MM.1S (cell line): ENCODE results near the gene ANKMY1.

Experiments used
- DNase-seq: peaks from one replicate; pipeline ENCODE4 v3.0.0-alpha.2; 2015
- H2AFZ ChIP-seq: fragments of 300-600 bp; sonication (generic); 2 replicates; pipeline ENCODE4 v1.6.0; 2016; ENCODE audit warnings: antibody characterized with exemption, low read length
- H3F3A ChIP-seq: fragments of 300-600 bp; sonication (generic); 2 replicates; pipeline ENCODE4 v1.6.1; 2016; ENCODE audit warnings: mild to moderate bottlenecking, antibody characterized with exemption, low read length, moderate library complexity, mixed read lengths; ENCODE audit not compliant: insufficient read depth
- H3K27ac ChIP-seq: fragments of 300-600 bp; sonication (generic); 2 replicates; pipeline ENCODE4 v1.5.1; 2016; ENCODE audit warnings: mild to moderate bottlenecking, low read length
- H3K27me3 ChIP-seq: fragments of 300-600 bp; sonication (generic); replicated peaks from 2 replicates; pipeline ENCODE4 v1.6.0; 2016; ENCODE audit warnings: low read length; ENCODE audit not compliant: insufficient read depth
- H3K36me3 ChIP-seq: fragments of 300-600 bp; sonication (generic); replicated peaks from 2 replicates; pipeline ENCODE4 v1.6.1; 2016; ENCODE audit warnings: mild to moderate bottlenecking, low read length, mixed read lengths; ENCODE audit not compliant: insufficient read depth
- H3K4me1 ChIP-seq: fragments of 300-600 bp; sonication (generic); 2 replicates; pipeline ENCODE4 v1.6.1; 2016; ENCODE audit warnings: low read length, mixed read lengths
- H3K4me2 ChIP-seq: fragments of 300-600 bp; sonication (generic); 2 replicates; pipeline ENCODE4 v1.6.0; 2016; ENCODE audit warnings: low read depth, low read length
- H3K4me3 ChIP-seq: fragments of 300-600 bp; sonication (generic); 2 replicates; pipeline ENCODE4 v1.5.1; 2016; ENCODE audit warnings: low read length, mixed read lengths
- H3K79me2 ChIP-seq: fragments of 300-600 bp; sonication (generic); 2 replicates; pipeline ENCODE4 v1.6.1; 2016; ENCODE audit warnings: mixed run types, low read length, mixed read lengths
- H3K9ac ChIP-seq: fragments of 300-600 bp; sonication (generic); 2 replicates; pipeline ENCODE4 v1.6.1; 2016; ENCODE audit warnings: low read length, mixed read lengths
- H3K9me2 ChIP-seq: fragments of 300-600 bp; sonication (generic); replicated peaks from 2 replicates; pipeline ENCODE4 v1.6.1; 2016; ENCODE audit warnings: mild to moderate bottlenecking, low read length, mixed read lengths; ENCODE audit not compliant: insufficient read depth
- H3K9me3 ChIP-seq: fragments of 300-600 bp; sonication (generic); replicated peaks from 2 replicates; pipeline ENCODE4 v1.6.1; 2016; ENCODE audit warnings: mild to moderate bottlenecking, low read length, mixed read lengths; ENCODE audit not compliant: insufficient read depth
- H4K20me1 ChIP-seq: fragments of 300-600 bp; sonication (generic); 2 replicates; pipeline ENCODE4 v1.6.1; 2016; ENCODE audit warnings: mild to moderate bottlenecking, low read length, moderate library complexity, mixed read lengths; ENCODE audit not compliant: insufficient read depth
- EZH2 ChIP-seq: fragments of 300-600 bp; sonication (generic); optimal IDR thresholded peaks from 2 replicates; pipeline ENCODE3; 2017; ENCODE audit warnings: low read depth, mild to moderate bottlenecking, antibody characterized with exemption, low read length, mixed read lengths
- EZH2phosphoT487 ChIP-seq: fragments of 300-600 bp; sonication (generic); IDR thresholded peaks from 2 replicates; pipeline ENCODE4 v1.6.1; 2018; ENCODE audit warnings: antibody characterized with exemption, low read length
- TF ChIP-seq, protein P1 (sequence below): fragments of 300-600 bp; sonication (generic); IDR thresholded peaks from 2 replicates; pipeline ENCODE4 v1.5.1; 2016; ENCODE audit warnings: antibody characterized with exemption, low read length, mixed read lengths

ANKMY1 gene

GRCh38 chr2:240480834-240481623 lies 76.8 kb downstream of the ANKMY1 start:
- no peak for TF ChIP-seq EZH2
- TF ChIP-seq, protein P1, sequence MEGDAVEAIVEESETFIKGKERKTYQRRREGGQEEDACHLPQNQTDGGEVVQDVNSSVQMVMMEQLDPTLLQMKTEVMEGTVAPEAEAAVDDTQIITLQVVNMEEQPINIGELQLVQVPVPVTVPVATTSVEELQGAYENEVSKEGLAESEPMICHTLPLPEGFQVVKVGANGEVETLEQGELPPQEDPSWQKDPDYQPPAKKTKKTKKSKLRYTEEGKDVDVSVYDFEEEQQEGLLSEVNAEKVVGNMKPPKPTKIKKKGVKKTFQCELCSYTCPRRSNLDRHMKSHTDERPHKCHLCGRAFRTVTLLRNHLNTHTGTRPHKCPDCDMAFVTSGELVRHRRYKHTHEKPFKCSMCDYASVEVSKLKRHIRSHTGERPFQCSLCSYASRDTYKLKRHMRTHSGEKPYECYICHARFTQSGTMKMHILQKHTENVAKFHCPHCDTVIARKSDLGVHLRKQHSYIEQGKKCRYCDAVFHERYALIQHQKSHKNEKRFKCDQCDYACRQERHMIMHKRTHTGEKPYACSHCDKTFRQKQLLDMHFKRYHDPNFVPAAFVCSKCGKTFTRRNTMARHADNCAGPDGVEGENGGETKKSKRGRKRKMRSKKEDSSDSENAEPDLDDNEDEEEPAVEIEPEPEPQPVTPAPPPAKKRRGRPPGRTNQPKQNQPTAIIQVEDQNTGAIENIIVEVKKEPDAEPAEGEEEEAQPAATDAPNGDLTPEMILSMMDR = no peak
- no peak for TF ChIP-seq EZH2phosphoT487
- Histone ChIP-seq H3K4me3 (no peak overlapping the region), H3K79me2 (no peaks in the 10 kb centered on the region), H3K36me3 (no peaks in the 10 kb centered on the region), H3K27ac (no peak overlapping the region), H3F3A (no peaks in the 10 kb centered on the region), H4K20me1 (no peaks in the 10 kb centered on the region), H3K4me1 (no peaks in the 10 kb centered on the region), H3K27me3 (no peaks in the 10 kb centered on the region), H3K4me2 (no peak overlapping the region), H3K9me3 (no peaks in the 10 kb centered on the region), H2AFZ (no peak overlapping the region), H3K9ac (no peak overlapping the region), H3K9me2 (no peaks in the 10 kb centered on the region)
- no peak for DNase-seq

DNA sequence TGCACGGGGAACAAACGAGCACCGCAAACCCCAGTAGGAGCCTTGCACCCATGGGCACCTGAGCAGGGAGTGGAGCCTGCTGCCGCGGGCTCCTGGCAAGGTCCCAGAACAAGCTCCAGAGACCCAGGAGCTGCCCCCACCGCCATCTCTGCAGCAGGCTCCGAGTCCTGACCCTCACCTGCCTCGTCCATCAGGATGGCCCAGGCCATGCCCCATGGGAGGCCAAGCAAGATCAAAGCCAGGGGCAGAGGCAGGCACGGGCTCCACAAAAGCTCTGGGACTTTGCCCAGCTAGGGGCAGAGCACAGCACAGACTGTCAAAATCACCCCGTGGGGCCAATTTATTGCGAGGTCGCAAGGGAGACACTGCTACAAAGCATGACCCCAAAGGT lies 78.7 kb downstream of the ANKMY1 start:
- no peak for DNase-seq
- Histone ChIP-seq H3K4me2 (no peak overlapping the region), H3K4me1 (no peaks in the 10 kb centered on the region), H3K9me2 (no peaks in the 10 kb centered on the region), H3K27ac (no peak overlapping the region), H3F3A (no peaks in the 10 kb centered on the region), H3K79me2 (no peaks in the 10 kb centered on the region), H3K4me3 (no peak overlapping the region), H3K9ac (no peak overlapping the region), H3K27me3 (no peaks in the 10 kb centered on the region), H2AFZ (no peak overlapping the region), H4K20me1 (no peaks in the 10 kb centered on the region), H3K36me3 (no peaks in the 10 kb centered on the region), H3K9me3 (no peaks in the 10 kb centered on the region)
- TF ChIP-seq EZH2phosphoT487 (no peak), EZH2 (no peak)
- TF ChIP-seq, protein P1 = no peak

- no peaks in the 10 kb centered on the region for H3K79me2 ChIP-seq
- H3K4me2 ChIP-seq = no peak overlapping the region
- no peaks in the 10 kb centered on the region for H3K9me2 ChIP-seq
- H3K27me3 ChIP-seq = no peaks in the 10 kb centered on the region
- H3F3A ChIP-seq = no peaks in the 10 kb centered on the region
- no peak overlapping the region for H2AFZ ChIP-seq
- DNase-seq = no peak
- no peaks in the 10 kb centered on the region for H4K20me1 ChIP-seq
- no peaks in the 10 kb centered on the region for H3K9me3 ChIP-seq
- no peak overlapping the region for H3K9ac ChIP-seq
- no peaks in the 10 kb centered on the region for H3K4me1 ChIP-seq
- TF ChIP-seq EZH2phosphoT487 = no peak
- no peak for TF ChIP-seq EZH2
- TF ChIP-seq, protein P1 = no peak
- no peaks in the 10 kb centered on the region for H3K36me3 ChIP-seq
- no peak overlapping the region for H3K4me3 ChIP-seq
- H3K27ac ChIP-seq = no peak overlapping the region
Measured at GRCh38 chr2:240478346-240479110, 79.3 kb downstream of the ANKMY1 start.
